HepG2 (cell line): ENCODE measurements around the gene COMMD2. TPM values are rescaled to one million over a fixed set of nuclear protein-coding genes. Genes with fewer than 3 reads are reported as not detected.

ENCODE experiments used
- ATAC-seq: fragments of 200-7000 bp; cut with Tn5 transposase; 3 replicates; pipeline ENCODE4 v1.9.1; 2020; ENCODE audit warnings: mild to moderate bottlenecking, moderate library complexity
- BruUV-seq: library from RNA; stranded (reverse); fragments of 400-500 nt; replicated peaks from 2 replicates; lab custom pipeline; 2021; lab: Mats Ljungman, UMichigan
- CTCF ChIA-PET: fragments of 300-600 bp; formaldehyde crosslinking; extraction: SDS; loops from one replicate; lab custom pipeline; 2021; ENCODE audit warnings: low total read pairs, inconsistent platforms, low intra/inter-chr PET ratio; lab: Yijun Ruan, JAX
- POLR2A ChIA-PET: fragments of 350-600 bp; sonication (Branson Sonifier 250); formaldehyde crosslinking; loops from one replicate; lab custom pipeline; 2020; ENCODE audit warnings: antibody characterized with exemption, inconsistent platforms; lab: Yijun Ruan, JAX
- DNase-seq: peaks from one replicate; pipeline ENCODE4 v3.0.0-alpha.2; 2015; ENCODE audit warnings: low spot score
- FAIRE-seq: peaks from 3 replicates; lab custom pipeline; 2011; peaks lifted over from hg19 to GRCh38; lab: Jason Lieb, UNC
- H2AFZ ChIP-seq: one replicate; pipeline ENCODE4 v1.6.1; 2011; ENCODE audit warnings: low read length, inconsistent platforms
- H3K27ac ChIP-seq: fragments of 300-600 bp; 3 replicates; pipeline ENCODE4 v1.8.0; 2011; ENCODE audit warnings: mixed run types, mild to moderate bottlenecking, mixed read lengths, low read length, inconsistent platforms; ENCODE audit not compliant: insufficient read depth; ENCODE audit errors: extremely low read length
- H3K27me3 ChIP-seq, 2 experiments: fragments of 200-600 bp in 1 of 2; 2 replicates in 1 of 2; 3 replicates in 1 of 2; pipeline versions ENCODE4 v1.6.0 to v1.8.0; 2011; ENCODE audit warnings: low read length in 2 of 2, mild to moderate bottlenecking in 2 of 2, moderate library complexity in 2 of 2, inconsistent platforms in 1 of 2; ENCODE audit not compliant: insufficient read depth in 2 of 2, control insufficient read depth in 1 of 2
- H3K36me3 ChIP-seq, 2 experiments: fragments of 200-600 bp in 1 of 2; replicated peaks in 1 of 2; 2 replicates in 1 of 2; 3 replicates in 1 of 2; pipeline versions ENCODE4 v1.5.1 to v1.8.0; 2011; ENCODE audit warnings: low read length in 2 of 2, inconsistent platforms in 1 of 2; ENCODE audit not compliant: insufficient read depth in 2 of 2, control insufficient read depth in 1 of 2
- H3K4me1 ChIP-seq: 2 replicates; pipeline ENCODE4 v1.5.1; 2012; ENCODE audit warnings: low read length, inconsistent platforms; ENCODE audit not compliant: insufficient read depth
- H3K4me2 ChIP-seq: 2 replicates; pipeline ENCODE4 v1.6.0; 2011; ENCODE audit warnings: low read depth, low read length, inconsistent platforms
- H3K4me3 ChIP-seq, 3 experiments: fragments of 200-600 bp in 1 of 3; sonication (generic), shearing (Covaris generic) in 1 of 3; replicated peaks in 1 of 3; 2 replicates each; pipeline ENCODE4 v1.5.1; 2011 to 2016; ENCODE audit warnings: low read length in 3 of 3, inconsistent platforms in 2 of 3, low read depth in 2 of 3, mild to moderate bottlenecking in 2 of 3, control low read depth in 1 of 3, mixed read lengths in 1 of 3; ENCODE audit not compliant: insufficient read depth in 1 of 3
- H3K79me2 ChIP-seq: one replicate; pipeline ENCODE4 v1.6.1; 2011; ENCODE audit warnings: low read length, inconsistent platforms; ENCODE audit not compliant: insufficient read depth
- H3K9ac ChIP-seq: 2 replicates; pipeline ENCODE4 v1.6.0; 2011; ENCODE audit warnings: mild to moderate bottlenecking, low read depth, low read length, inconsistent platforms; ENCODE audit not compliant: insufficient read depth
- H3K9me3 ChIP-seq: 2 replicates; pipeline ENCODE4 v1.5.1; 2012; ENCODE audit warnings: mild to moderate bottlenecking, low read length
- H4K20me1 ChIP-seq: 2 replicates; pipeline ENCODE4 v1.6.0; 2011; ENCODE audit warnings: inconsistent platforms, mild to moderate bottlenecking, low read length, moderate library complexity; ENCODE audit not compliant: insufficient read depth
- EHMT2 ChIP-seq: fragments of 200-600 bp; sonication (generic); IDR thresholded peaks from 2 replicates; pipeline ENCODE4 v1.7.0; 2017; ENCODE audit warnings: antibody characterized with exemption, low read depth, low read length, borderline replicate concordance
- ETV6 ChIP-seq: sonication (generic); formaldehyde crosslinking; conservative IDR thresholded peaks from 2 replicates; pipeline ENCODE4 v1.4.0; 2020; ENCODE audit warnings: missing genetic modification reagents
- HMGXB4 ChIP-seq, 2 experiments: sonication (generic) in 1 of 2; formaldehyde crosslinking in 1 of 2; IDR thresholded peaks; 2 replicates each; pipeline versions ENCODE4 v1.4.0 to v1.6.1; 2018 to 2020; ENCODE audit warnings: missing genetic modification reagents in 2 of 2, borderline replicate concordance in 1 of 2, low read depth in 1 of 2, mild to moderate bottlenecking in 1 of 2, missing biosample characterization in 1 of 2
- MTERF4 ChIP-seq: sonication (generic); formaldehyde crosslinking; IDR thresholded peaks from 2 replicates; pipeline ENCODE4 v1.8.0; 2023; ENCODE audit warnings: mild to moderate bottlenecking, missing genetic modification reagents
- MTF1 ChIP-seq: sonication (generic); formaldehyde crosslinking; IDR thresholded peaks from 2 replicates; pipeline ENCODE4 v1.5.0; 2020; ENCODE audit warnings: missing genetic modification reagents
- NFE2L1 ChIP-seq: sonication (generic); formaldehyde crosslinking; IDR thresholded peaks from 2 replicates; pipeline ENCODE4 v1.4.0; 2020; ENCODE audit warnings: missing genetic modification reagents, mild to moderate bottlenecking, borderline replicate concordance
- NRL ChIP-seq: sonication (generic); formaldehyde crosslinking; IDR thresholded peaks from 2 replicates; pipeline ENCODE4 v1.5.0; 2020; ENCODE audit warnings: missing genetic modification reagents, mild to moderate bottlenecking, moderate library complexity, borderline replicate concordance
- TFAP4 ChIP-seq: sonication (generic); IDR thresholded peaks from 2 replicates; pipeline ENCODE4 v1.6.1; 2016; ENCODE audit warnings: low read depth, borderline replicate concordance
- UBTF ChIP-seq: sonication (generic); formaldehyde crosslinking; IDR thresholded peaks from 2 replicates; pipeline ENCODE4 v1.4.0; 2020; ENCODE audit warnings: mild to moderate bottlenecking, missing genetic modification reagents
- ZBTB25 ChIP-seq: IDR thresholded peaks from 2 replicates; pipeline ENCODE4 v1.6.1; 2018; ENCODE audit warnings: missing genetic modification reagents
- ZFP90 ChIP-seq: sonication (generic); formaldehyde crosslinking; IDR thresholded peaks from 2 replicates; pipeline ENCODE4 v1.8.0; 2022; ENCODE audit warnings: missing genetic modification reagents, mild to moderate bottlenecking, inconsistent platforms, borderline replicate concordance
- ZNF329 ChIP-seq: sonication (generic); formaldehyde crosslinking; IDR thresholded peaks from 2 replicates; pipeline ENCODE4 v1.9.0; 2021; ENCODE audit warnings: low read depth, mild to moderate bottlenecking, missing genetic modification reagents
- ZNF576 ChIP-seq: sonication (generic); formaldehyde crosslinking; IDR thresholded peaks from 2 replicates; pipeline ENCODE4 v1.4.0; 2020; ENCODE audit warnings: mild to moderate bottlenecking, missing genetic modification reagents
- WGBS: methylation state at CpG from one replicate; pipeline ENCODE4 v1.1.6; 2017; ENCODE audit warnings: low lambda C conversion rate; 5-methylcytosine and 5-hydroxymethylcytosine counted together
- in situ Hi-C: cut with HindIII; loops from 2 replicates; pipeline ENCODE4 v1.10.0; 2017; ENCODE audit warnings: low pct_unique_long_range_greater_than_20kb; ENCODE audit not compliant: extremely low pct_ligation_motif_present
- intact Hi-C: fragments of 100-400 bp; cut with micrococcal nuclease; formaldehyde crosslinking; loops from one replicate; pipeline ENCODE4 v1.10.0; 2022; ENCODE audit not compliant: unreplicated experiment
- polyA plus RNA-seq, 8 experiments: library from polyadenylated mRNA; depleted of rRNA in 3 of 8; stranded (reverse) in 7 of 8; unstranded in 1 of 8; fragments of >200 nt; fragmentation: Illumina TruSeq in 4 of 8; extraction: Trizol in 4 of 8; gene quantifications; 2 replicates each; pipeline versions ENCODE4 v1.2.1 to v1.2.3, GENCODE V29; 2011 to 2016; ENCODE audit warnings: low read depth in 4 of 8, missing spikeins in 1 of 8, mixed read lengths in 1 of 8; ENCODE audit not compliant: insufficient read depth in 1 of 8
- total RNA-seq, 5 experiments: library from RNA; depleted of rRNA; stranded (reverse); fragments of >200 nt; fragmentation: Illumina TruSeq; extraction: Trizol; gene quantifications; 2 replicates each; pipeline ENCODE4 v1.2.3, GENCODE V29; 2016; ENCODE audit warnings: low read depth in 1 of 5

The COMMD2 gene
- total and polyA plus RNA-seq, 2 of the 13 experiments (the other 11 are each of a cell fraction or from before 2014, with no cell fraction given) = 33.0 to 57.6 TPM

- H3K4me1 ChIP-seq = no peaks in the 10 kb centered on the region
- no peak overlapping the region for H3K4me2 ChIP-seq
- no peaks in the 10 kb centered on the region for H3K9me3 ChIP-seq
- H3K36me3 ChIP-seq = no peaks in the 10 kb centered on the region
- ChIA-PET CTCF (no interaction called here), POLR2A (no interaction called here)
- no peak overlapping the region for H3K27ac ChIP-seq
- no peaks in the 10 kb centered on the region for H4K20me1 ChIP-seq
- no peak overlapping the region for H2AFZ ChIP-seq
- DNase-seq (no peak), FAIRE-seq (no peak), ATAC-seq (no peak)
- H3K27me3 ChIP-seq = peaks cover 1 to 10% of the 10 kb centered on the region in 2 experiments; a peak in 2 of 5 replicates
- H3K79me2 ChIP-seq = no peaks in the 10 kb centered on the region
- intact Hi-C loops (no loop called here), in situ Hi-C loops (no loop called here)
- BruUV-seq = no TSS peak
- H3K4me3 ChIP-seq = no peak overlapping the region
- WGBS = 3% methylated on average over 3 of the region's 3 CpGs
- H3K9ac ChIP-seq = no peak overlapping the region
- no peak for TF ChIP-seq ZNF329
- TF ChIP-seq MTF1 (CRISPR knock-in tag) = no peak
- TF ChIP-seq NRL (CRISPR knock-in tag) = no peak
- no peak for TF ChIP-seq EHMT2
- TF ChIP-seq ZBTB25 = no peak
- no peak for TF ChIP-seq MTERF4 (CRISPR knock-in tag)
- TF ChIP-seq TFAP4 = no peak
- no peak for TF ChIP-seq HMGXB4 (CRISPR knock-in tag; IDR thresholded peaks at IDR 0.05; ENCODE audit: borderline replicate concordance in 1 of 2, low read depth in 1 of 2)
- no peak for TF ChIP-seq ZFP90 (CRISPR knock-in tag)
- TF ChIP-seq UBTF = no peak
- TF ChIP-seq ETV6 = no peak
- no peak for TF ChIP-seq ZNF576
- no peak for TF ChIP-seq NFE2L1
Measured at GRCh38 chr3:149763565-149764195, 11.4 kb upstream of the COMMD2 start.
